SK-N-SH treated with all-trans-retinoic acid at 6 μM for 48 hours (cell line): ENCODE results near the gene FOXR1.

Experiments
- ARNTL ChIP-seq: fragments of 450-650 bp; formaldehyde crosslinking; IDR thresholded peaks from 2 replicates; pipeline ENCODE4 v1.5.0; 2020; ENCODE audit warnings: low read depth, mild to moderate bottlenecking, moderate library complexity, borderline replicate concordance
- CREB5 ChIP-seq: fragments of 250-450 bp; sonication (Bioruptor Pico); IDR thresholded peaks from 2 replicates; pipeline ENCODE4 v1.5.1; 2020; ENCODE audit warnings: low read depth, mild to moderate bottlenecking, moderate library complexity
- CSRNP3 ChIP-seq: fragments of 250-450 bp; sonication (Bioruptor Pico); IDR thresholded peaks from 2 replicates; pipeline ENCODE4 v1.5.1; 2021; ENCODE audit warnings: mild to moderate bottlenecking, moderate library complexity
- ESRRG ChIP-seq: fragments of 250-450 bp; sonication (Bioruptor Pico); IDR thresholded peaks from 2 replicates; pipeline ENCODE4 v1.6.1; 2021; ENCODE audit warnings: mild to moderate bottlenecking
- PATZ1 ChIP-seq: fragments of 250-450 bp; sonication (Bioruptor Pico); IDR thresholded peaks from 2 replicates; pipeline ENCODE4 v1.8.0; 2020; ENCODE audit warnings: mild to moderate bottlenecking, moderate library complexity, borderline replicate concordance
- POU6F1 ChIP-seq: fragments of 250-450 bp; sonication (Bioruptor Pico); IDR thresholded peaks from 2 replicates; pipeline ENCODE4 v1.8.0; 2021; ENCODE audit warnings: low read depth, mild to moderate bottlenecking, moderate library complexity, borderline replicate concordance
- RARB ChIP-seq: fragments of 250-450 bp; sonication (Bioruptor Pico); IDR thresholded peaks from 2 replicates; pipeline ENCODE4 v1.8.0; 2021; ENCODE audit warnings: mild to moderate bottlenecking, moderate library complexity
- SNAI2 ChIP-seq: fragments of 250-450 bp; sonication (Bioruptor Pico); IDR thresholded peaks from 2 replicates; pipeline ENCODE4 v1.5.0; 2020; ENCODE audit warnings: mild to moderate bottlenecking, moderate library complexity
- TCF4 ChIP-seq: fragments of 250-450 bp; sonication (Bioruptor Pico); IDR thresholded peaks from 2 replicates; pipeline ENCODE4 v1.8.0; 2021; ENCODE audit warnings: mild to moderate bottlenecking, moderate library complexity, borderline replicate concordance
- ZFP3 ChIP-seq: fragments of 250-450 bp; sonication (Bioruptor Pico); IDR thresholded peaks from 2 replicates; pipeline ENCODE4 v1.5.0; 2020; ENCODE audit warnings: mild to moderate bottlenecking, moderate library complexity
- ZFP30 ChIP-seq: fragments of 450-650 bp; formaldehyde crosslinking; IDR thresholded peaks from 2 replicates; pipeline ENCODE4 v1.5.0; 2022; ENCODE audit warnings: mild to moderate bottlenecking, moderate library complexity
- ZNF565 ChIP-seq: fragments of 450-650 bp; formaldehyde crosslinking; conservative IDR thresholded peaks from 2 replicates; pipeline ENCODE4 v1.5.0; 2020; ENCODE audit warnings: low read depth, mild to moderate bottlenecking, moderate library complexity
- ZNF70 ChIP-seq: fragments of 450-650 bp; formaldehyde crosslinking; IDR thresholded peaks from 2 replicates; pipeline ENCODE4 v1.5.0; 2020; ENCODE audit warnings: mild to moderate bottlenecking, moderate library complexity

- TF ChIP-seq TCF4 (CRISPR knock-in tag) (no peak), ARNTL (CRISPR knock-in tag) (no peak), RARB (CRISPR knock-in tag) (no peak), ZNF70 (CRISPR knock-in tag) (no peak), ZNF565 (CRISPR knock-in tag) (no peak), CSRNP3 (no peak), ZFP30 (no peak), POU6F1 (CRISPR knock-in tag) (no peak), PATZ1 (CRISPR knock-in tag) (no peak), SNAI2 (CRISPR knock-in tag) (no peak), ZFP3 (CRISPR knock-in tag) (no peak; the same call in 1 of the 2 replicates), CREB5 (CRISPR knock-in tag) (no peak), ESRRG (CRISPR knock-in tag) (no peak)
Observed at GRCh38 chr11:118930094-118930712, 41.4 kb upstream of the FOXR1 start.
